HG03432 (cell line): ENCODE data around the gene ESM1.
"Not testable (repeated sequence)": the region's sequence is repeated elsewhere in the genome, so short reads cannot be mapped to it uniquely, and the experiment has no call there.

Source experiments
- ATAC-seq: cut with Tn5 transposase; IDR thresholded peaks from one replicate; pipeline ENCODE4 v1.9.1; 2021; ENCODE audit warnings: mild to moderate bottlenecking, moderate library complexity; ENCODE audit not compliant: unreplicated experiment

Gene ESM1

DNA sequence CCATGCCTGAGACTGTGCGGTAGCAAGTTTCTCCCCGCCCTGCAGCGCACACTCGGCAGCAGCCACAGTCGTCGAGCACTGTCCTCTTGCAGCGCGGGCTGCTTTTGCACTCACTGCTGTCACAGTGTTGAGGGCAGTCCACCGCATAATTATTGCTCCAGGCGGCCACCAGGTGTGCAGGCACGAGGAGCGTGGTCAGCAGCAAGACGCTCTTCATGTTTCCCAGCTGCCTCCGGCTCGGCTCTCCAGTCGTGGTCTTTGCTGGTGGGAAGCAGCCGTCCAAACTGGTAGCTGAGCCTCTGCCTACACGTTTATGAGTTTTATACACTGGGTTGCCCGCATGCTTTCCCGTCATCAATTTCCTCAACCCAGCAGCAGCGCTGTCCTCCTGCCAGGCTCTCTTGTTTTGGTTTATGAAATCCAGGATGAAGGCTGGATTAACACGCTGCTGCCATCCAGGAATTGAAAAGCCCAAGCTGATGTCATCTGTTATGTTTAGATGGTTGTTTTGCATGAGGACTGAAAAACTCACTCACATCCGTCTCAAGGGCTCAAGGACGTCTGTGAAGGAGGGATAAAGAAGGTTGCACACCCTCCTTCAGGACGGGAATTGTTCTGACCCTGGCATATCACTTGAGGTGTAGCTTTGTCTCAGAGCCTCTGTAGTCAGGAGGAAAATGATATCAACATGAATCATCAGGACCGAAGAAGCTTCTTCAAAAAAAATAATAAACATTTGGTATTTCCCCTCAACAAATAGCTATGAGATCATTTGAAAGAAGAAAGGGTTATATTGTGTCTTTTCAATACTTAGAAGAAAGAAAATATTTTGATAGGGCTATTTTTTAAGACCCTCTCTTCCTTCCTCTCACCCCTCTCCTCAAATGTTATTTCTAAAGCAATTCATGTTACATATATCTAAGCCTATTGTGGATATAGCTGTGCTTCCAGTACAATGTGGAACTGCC, at the start of gene ESM1:
Gene ESM1, minus strand, starts transcription at position 293 of the 968 bp plus-strand sequence. Its CDS starts 76 bp downstream, at position 217.
- ATAC-seq: no peak

DNA sequence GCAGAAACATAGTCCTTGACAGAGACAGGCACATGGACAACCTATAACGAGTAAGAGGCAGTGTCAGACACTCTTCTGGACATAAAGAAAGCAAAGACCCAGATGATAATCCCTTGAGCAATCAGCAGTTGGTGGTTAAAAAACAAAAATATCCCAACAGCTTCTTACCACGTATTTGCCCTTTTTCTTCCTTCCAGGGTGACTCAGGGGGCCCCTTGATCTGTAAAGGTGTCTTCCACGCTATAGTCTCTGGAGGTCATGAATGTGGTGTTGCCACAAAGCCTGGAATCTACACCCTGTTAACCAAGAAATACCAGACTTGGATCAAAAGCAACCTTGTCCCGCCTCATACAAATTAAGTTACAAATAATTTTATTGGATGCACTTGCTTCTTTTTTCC, 48.2 kb upstream of the ESM1 start:
- no peak for ATAC-seq

GRCh38 chr5:55031492-55031891, 46.1 kb upstream of the ESM1 start:
- ATAC-seq: no peak

GRCh38 chr5:55030676-55031369, 45.4 kb upstream of the ESM1 start:
- no peak for ATAC-seq

DNA sequence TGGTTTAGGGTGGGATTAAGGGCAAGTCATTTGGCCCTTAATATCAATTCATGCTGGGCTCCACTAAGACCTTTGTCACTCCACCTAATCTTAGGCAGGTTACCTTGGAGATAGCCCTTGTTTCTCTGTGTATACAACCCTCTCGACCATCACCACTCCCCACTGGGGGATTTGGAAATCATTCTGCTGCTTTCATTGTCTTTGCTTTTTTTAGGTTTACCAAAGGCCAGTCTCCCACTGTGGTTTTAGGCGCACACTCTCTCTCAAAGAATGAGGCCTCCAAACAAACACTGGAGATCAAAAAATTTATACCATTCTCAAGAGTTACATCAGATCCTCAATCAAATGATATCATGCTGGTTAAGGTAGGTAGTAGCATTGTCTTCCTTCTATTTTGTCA, 44.8 kb upstream of the ESM1 start:
- ATAC-seq: no peak

DNA sequence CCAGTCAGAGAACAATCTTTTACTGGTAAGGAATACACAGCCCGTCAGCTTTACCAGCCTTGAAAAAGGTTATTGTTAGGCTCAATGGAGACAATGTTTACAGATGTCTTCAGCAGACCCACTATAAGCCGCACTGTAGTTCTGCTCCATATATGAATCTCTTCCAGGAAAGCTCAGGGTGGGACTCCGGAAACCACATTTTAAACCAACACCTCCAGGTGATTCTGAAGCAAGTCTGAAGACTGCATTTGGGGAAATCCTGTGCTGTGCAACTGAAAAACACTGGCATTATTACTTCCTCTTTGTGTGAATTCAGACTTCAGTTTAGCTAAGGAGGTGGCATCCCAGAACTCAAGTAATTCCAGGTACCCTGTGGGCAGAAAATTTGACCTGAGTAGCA, 42.2 kb upstream of the ESM1 start:
- ATAC-seq: no peak

- ATAC-seq: no peak
These were observed 37.1 kb upstream of the ESM1 start for GRCh38 chr5:55022450-55022849.

GRCh38 chr5:55021821-55022220, 36.4 kb upstream of the ESM1 start:
- no peak for ATAC-seq

- no peak for ATAC-seq
These were observed 36.0 kb upstream of the ESM1 start for GRCh38 chr5:55021410-55021809.

DNA sequence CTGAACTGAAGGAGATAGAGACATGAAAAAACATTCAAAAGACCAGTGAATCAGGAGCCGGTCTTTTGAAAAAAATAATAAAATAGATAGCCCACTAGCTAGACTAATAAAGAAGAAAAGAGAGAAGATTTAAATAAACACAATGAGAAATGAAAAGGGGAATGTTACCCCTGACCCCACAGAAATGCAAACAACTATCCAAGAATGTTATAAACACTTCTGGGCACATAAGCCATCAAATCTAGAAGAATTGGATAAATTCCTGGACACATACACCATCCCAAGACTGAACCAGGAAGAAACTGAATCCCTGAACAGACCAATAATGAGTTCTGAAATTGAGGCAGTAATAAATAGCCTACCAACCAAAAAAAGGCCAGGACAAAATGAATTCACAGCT, 24.8 kb upstream of the ESM1 start:
- not testable (repeated sequence) for ATAC-seq

DNA sequence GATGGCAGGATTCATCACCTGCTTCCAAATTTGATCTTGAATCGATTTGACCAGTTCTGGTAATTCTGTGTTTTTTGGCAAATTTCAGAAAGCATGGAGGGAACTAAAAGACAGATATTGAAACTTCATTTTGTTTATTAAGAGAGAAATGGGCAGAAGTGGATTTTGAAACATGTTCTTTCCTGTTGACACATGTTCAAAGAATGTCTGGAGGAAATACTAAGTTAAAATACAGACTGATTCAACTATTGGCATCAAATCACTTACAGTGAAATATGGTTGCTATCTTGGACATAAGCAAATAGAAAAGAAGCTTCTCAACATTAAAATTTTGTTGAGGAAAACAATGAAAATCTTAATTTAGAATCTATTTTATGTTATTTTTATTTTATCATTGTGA, 19.3 kb upstream of the ESM1 start:
- ATAC-seq: no peak

- no peak for ATAC-seq
These were observed 18.2 kb upstream of the ESM1 start for GRCh38 chr5:55003432-55004065.

GRCh38 chr5:55002166-55002565, 16.8 kb upstream of the ESM1 start:
- not testable (repeated sequence) for ATAC-seq

- ATAC-seq: no peak
These were observed 11.7 kb upstream of the ESM1 start for GRCh38 chr5:54997081-54997480.

- no peak for ATAC-seq
These were observed 11.1 kb upstream of the ESM1 start for GRCh38 chr5:54996466-54996865.

DNA sequence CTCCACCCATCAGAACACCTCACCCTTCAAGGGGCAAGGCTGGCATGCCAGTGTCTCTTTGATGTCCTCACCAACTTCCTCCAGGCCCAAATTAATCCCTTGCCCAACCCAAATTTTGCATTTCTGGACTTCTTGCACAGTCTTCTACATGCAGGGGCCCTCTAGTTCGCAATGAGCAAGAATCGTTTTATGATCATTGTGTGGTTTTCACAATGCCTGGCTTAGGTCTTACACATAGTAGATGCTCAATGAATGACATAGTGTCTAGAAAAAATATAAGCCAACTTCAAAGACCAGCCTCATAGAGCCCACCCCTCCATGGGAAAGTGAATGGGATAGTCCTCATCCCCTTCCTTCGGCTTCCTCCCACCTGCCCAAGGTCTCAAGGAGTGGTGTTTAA, 9.8 kb upstream of the ESM1 start:
- ATAC-seq: no peak

DNA sequence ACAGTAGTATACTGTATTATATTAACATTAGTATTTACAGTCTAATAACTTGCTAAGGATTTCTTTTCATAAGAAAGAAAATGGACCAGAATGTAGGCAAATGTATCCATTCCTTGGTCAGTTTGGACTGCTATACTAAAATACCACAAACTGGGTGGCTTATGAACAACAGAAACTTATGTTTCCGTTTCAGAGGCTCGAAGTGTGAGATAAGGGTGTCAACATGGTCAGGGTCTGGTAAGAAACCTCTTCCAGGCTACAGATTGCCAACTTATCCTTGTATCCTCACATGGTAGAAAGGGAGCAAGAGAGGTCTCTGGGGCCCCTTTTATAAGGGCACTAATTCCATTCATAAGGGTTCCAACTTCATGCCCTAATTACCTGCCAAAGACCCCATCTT, 9.2 kb upstream of the ESM1 start:
- ATAC-seq: no peak

DNA sequence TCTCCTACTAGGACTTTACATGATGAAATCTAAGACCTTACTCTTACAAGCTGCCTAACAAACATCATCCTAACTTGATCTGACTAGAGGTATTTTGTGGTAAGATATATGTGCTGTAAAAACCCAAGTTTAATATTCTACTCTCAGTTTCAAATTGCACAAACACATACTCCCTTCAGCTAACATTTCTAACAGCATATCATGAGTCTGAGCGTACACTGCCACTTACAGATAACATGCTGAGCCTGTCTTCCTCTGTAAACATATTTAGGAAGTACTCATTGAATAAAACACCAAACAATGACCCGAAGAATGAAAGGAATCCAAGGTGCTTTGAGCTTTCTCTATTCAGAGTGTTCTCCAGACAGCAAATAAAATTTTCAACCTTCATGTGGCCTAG, 7.9 kb upstream of the ESM1 start:
- ATAC-seq: no peak

DNA sequence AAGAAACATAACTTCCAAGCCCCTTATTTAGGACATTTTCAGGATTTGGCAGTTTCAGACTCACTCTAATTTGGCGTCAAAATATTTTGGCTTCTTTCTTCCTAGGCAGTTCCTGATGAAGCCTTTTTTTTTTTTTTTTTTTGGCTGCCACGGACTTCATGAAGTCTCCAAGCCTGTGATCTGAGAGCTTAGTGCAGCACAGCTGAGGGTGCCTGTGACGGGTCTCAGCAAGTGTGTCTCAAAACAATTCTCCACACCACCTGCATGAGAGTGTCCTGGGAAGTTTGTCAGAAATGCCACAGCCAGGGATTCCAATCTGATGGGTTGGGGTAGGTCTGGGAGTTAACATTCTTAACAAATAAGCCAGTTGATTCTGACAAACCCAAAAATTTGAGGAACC, 6.0 kb upstream of the ESM1 start:
- no peak for ATAC-seq

- ATAC-seq: no peak
These were observed 5.5 kb upstream of the ESM1 start for GRCh38 chr5:54990841-54991258.

DNA sequence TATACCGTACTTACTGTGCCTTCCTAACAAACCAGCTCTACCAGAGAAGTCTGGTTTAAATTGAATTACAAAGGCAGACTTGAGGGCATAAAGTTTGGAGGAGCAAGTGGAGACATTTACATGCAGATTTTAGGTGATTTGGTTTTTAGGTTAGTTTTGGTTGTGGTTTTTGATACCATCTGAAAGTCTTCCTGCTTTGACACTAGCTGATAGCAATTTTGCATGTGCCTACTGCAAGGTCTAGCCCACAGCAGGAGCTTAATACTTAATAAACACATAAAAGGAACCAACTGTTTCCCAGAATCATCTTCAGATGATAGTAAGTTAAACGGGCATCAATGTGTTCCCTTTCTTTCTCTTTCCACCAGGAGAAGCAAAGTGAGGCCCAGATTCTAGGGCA, 3.4 kb upstream of the ESM1 start:
- ATAC-seq: no peak

GRCh38 chr5:54988218-54988617, 2.8 kb upstream of the ESM1 start:
- ATAC-seq: no peak
